HG02623 (cell line): Measurements from ENCODE around the gene GAREM1.
"Not testable (repeated sequence)": the region's sequence is repeated elsewhere in the genome, so short reads cannot be mapped to it uniquely, and the experiment has no call there.

Experiments
- ATAC-seq: cut with Tn5 transposase; IDR thresholded peaks from one replicate; pipeline ENCODE4 v1.9.1; 2021; ENCODE audit warnings: moderate library complexity; ENCODE audit not compliant: unreplicated experiment

GAREM1 gene

DNA sequence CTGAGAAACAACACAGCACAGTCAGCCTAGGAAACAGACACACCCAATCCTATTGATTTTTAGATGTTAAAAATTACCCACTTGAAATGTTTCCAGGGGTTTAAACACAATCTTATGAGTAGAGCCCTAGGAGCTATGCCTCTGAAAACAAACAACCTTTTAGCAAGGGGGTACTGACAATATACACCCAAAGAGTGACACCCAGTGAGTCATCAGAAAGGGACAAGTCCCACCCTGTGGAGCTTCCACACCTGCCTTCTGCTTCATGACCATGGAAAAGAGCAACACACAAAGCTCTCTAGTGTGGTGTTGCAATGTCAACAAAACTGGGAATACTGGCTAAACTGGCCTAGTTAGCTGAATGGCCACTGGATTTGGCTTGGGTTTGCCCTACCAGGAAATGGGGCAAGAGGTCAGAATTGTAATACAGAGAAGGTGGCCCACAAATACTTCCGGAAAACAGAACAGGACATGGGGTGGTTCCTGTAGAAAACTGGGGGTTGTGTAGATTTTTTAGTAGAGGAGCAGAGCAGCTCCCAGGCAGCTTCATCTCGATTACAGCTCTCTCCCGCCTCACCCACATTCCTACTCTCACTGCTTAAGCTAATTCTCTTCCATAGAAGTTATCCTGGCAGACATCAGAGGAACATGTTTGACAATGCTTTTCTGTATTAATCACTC lies 98.2 kb downstream of the GAREM1 start:
- ATAC-seq = no peak

DNA sequence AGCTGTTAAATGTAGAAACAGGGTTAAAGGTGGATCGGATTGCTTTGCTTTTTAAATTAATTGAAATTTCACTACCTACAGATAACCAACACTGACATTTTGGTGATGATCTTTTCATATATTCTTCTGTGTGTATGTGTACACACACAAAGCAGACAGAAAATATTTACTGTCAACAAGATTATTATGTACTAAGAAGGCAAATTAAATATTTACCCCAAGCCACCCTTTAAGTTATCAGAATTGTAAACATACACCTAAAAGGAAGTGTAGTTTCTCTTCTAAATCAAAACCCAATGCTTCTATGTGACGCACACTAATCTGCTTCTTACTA lies 98.7 kb downstream of the GAREM1 start:
- no peak for ATAC-seq

DNA sequence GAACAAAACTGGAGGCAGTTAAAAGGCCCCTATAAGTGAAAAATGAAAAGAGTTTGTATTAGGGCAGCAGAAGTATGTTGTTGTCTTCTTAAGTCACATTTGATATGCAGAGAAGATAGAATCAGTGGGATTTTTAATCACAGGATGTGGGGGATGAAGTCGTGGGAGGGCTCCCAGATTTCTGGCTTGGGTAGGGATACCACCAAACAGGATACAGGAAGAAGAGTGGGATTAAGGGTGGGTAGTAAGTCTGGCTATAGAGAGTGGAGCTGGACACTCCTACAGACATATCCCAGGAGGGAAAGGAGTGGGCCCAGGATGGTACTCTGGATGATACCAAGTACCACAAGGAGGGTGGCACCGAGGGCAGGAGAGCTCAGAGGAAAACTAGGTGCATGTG lies 99.3 kb downstream of the GAREM1 start:
- ATAC-seq = no peak

DNA sequence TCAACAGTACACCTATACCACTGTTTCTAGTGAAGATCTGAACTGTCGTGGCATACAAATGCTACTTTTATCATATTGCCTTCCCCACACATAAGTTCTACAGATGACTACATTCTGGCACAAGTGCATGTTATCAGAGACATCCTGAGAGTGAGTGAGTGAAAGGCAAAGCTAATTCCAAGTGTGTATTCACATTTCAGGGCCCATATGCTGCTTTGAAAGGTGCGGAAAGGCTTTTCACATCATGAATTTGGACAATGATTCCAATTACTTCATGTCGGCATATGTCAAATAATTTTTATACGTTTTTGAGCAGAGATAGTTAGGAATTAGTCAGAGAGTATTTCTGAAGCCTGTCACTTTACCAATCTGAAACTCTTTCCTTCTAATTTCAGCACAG lies 101.7 kb downstream of the GAREM1 start:
- no peak for ATAC-seq

DNA sequence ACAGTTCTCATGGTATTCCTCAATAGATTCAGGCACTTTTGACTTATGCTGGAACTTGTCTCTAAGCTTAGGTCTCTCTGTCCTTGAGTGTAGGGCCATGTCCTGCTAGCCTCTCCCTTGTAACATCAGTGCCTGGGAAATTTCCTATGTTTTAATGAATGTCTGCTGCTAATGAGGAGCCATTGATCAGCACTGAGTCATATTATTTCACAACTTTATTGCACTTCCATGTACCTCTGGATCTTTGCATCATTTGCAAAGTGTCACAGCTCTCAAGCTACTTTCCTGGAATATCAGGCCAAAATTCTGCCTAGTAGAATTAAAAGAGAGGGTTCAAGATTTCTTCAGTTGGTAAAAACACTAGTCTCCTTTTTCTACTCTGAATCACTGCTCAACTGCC lies 102.5 kb downstream of the GAREM1 start:
- no peak for ATAC-seq

DNA sequence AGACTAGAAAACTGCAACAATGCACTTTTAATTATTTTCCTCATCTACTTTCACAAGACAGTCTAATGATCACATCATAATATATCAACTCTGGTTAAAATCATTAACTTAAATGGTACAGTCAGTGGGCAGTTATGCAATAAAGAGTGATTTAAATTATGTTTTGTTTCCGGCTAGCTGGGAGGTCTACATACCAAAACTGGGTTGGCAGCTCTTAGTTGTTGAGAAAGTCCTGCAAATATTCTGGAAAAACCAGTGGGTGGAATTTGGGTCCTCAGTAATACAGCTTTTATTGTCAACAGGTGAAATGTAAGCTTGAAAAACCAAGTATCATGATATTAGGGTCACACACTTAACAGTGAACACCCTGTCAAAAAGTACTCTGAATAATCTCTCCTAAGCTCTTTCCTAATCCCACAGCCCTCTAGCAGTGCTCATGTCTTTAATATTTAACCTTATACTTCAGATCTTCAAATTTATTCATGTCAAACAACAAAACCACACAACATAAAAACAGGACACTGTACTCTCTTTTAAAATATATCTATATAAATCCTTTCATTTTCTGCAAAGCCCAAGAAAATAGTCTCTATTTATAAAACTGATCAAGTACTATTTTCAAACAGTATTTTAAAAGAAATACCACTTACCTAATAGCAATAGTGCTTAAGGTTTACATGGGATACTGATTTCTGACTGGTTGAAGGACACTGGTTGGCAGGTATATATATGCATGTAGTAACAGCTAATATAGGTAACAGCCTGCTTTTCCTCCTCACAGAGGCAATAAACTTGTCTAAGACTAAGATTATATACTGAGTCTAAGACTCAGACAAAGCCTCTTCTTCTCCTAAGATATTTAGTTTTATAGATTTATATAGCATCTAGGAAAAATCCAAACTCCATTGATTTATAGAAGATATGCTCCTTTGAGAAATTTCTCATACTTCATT lies 103.8 kb downstream of the GAREM1 start:
- ATAC-seq = no peak

DNA sequence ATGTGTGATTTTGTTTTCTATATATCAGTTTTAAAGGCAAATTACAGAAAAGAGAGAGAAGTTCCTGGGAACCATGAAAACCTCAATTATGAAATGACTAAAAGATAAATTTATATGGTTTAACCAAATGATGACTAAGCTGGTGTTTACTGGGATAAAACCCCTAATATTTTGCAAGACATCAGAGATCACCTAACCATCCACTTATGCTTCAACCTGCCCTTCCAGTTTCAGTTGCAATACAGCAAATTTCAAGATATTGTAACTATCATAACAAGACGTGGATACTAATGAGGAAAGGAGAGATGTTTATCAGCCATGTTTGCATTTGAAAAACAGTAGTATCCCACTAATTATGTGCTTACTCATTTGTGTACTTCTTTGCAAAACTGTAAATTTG lies 108.2 kb downstream of the GAREM1 start:
- no peak for ATAC-seq

DNA sequence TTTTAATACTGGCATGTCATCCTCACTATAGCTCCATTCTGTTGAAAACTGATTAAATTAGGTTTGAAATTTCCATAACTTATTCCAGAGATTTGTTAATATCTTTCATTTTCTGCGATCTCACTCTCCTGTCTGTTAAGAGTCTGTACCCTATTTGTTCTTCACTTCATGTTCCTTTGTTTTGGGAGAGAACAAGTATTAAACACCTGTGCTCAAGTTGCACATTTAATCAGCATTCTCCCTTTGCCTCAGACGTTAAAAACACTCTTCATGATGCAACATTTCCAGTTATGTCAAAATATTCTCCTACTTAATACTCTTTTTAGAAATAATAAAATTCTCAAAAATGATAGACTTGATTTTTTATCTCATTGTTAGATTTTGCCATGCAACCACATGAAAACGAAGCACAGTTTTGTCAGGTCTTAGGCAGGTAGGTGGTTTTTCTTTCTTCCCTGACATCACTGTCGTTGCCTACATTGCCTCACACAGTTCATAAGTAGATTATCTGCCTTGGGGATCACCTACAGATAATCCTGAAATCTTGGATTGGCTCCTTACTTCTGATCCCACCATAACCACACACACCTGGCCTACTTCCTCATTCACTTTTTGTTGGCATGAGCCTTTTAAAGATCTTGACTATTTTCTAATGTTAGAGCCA lies 109.9 kb downstream of the GAREM1 start:
- ATAC-seq = no peak

DNA sequence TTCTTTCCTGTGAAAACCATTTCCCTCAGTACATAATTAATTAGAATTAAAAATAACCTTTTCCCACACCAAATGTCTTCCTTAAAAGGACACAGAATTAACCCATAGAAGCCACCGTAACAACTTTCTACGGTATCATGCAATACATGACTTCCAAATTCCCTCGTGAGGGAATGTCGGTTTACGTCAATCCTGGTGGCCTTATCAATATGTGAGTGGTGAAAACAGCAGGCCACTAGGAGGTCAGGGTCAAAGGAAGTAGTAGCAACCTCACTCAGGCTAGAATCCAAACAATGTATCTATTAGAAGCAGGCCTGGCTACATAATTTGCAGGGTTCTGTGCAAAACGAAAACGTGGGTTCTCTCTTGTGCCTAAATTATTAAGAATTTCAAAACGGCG lies 112.2 kb downstream of the GAREM1 start:
- ATAC-seq = no peak

DNA sequence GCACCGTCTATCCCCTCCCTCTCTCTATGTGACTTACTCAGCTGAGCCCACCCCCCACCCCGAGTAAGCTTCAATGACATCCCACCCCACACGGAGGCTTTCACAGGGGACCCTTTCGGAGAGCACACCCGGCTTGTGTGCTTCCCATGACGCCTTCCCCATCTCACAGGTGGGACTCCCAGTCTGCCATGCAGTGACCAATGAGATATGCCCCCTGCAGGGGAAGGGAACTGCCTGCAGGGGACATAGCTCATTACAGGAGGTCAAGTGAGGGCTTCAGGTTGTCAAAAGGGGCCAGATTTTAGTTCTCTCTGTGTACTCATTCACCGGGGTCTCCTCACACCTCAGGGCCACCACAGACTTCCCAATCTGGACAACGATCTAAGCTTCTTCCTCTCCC lies 112.6 kb downstream of the GAREM1 start:
- ATAC-seq = no peak

DNA sequence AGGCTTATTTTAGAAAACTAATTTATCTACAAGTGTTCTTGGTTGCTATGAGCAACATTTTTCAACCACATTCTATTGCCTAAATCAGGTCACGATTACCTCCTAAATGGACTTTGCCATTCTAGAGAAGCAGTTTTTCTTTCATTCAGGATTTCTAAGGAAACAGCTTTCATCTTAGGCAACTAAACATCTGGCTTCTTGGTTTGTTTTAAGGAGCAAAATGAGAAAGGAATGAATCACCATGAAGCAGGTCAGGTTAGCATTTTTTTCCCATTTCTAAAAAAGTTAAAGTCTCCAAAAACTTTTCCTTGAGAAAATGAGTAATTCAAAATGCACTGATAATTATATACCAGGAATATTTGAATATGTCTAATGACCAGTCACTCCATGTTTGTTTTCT lies 114.8 kb downstream of the GAREM1 start:
- no peak for ATAC-seq

DNA sequence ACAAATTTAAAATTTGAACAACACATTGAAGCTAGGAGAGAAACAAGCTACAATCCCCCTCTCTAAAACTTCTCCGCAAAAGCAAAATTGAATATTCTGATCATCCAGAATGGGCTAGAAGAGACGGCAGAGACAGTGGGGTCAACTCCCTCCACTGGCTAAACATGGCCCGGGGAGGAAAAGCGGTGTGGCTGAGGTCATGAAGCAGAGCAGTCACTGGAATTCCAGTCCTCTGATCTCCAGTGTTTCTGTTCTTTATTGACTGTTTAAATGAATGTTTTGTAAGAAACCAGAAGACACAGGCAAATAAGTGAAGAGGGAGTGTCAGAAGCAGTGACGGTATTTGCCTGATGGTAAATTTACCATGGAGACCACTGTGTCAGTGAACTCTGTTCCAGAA lies 116.2 kb downstream of the GAREM1 start:
- ATAC-seq = no peak

DNA sequence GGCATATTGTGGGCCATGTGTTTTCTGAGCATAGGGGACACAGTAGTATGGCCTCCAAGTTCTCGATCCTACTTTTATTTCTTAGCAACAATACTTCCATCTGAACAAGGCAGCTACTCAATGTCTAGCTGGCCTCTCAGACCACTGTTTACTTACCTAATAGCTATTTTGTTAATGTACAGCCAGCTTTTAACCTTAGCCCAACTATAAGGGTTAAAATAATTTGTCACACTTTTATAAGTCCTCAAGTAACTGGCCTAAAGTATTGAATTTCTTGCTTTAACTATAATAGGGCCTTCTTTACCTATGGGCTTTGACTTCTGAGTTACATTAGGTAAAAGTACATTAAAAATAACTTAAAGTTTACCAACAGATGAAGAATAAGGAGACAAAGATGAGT lies 117.4 kb downstream of the GAREM1 start:
- ATAC-seq = no peak

DNA sequence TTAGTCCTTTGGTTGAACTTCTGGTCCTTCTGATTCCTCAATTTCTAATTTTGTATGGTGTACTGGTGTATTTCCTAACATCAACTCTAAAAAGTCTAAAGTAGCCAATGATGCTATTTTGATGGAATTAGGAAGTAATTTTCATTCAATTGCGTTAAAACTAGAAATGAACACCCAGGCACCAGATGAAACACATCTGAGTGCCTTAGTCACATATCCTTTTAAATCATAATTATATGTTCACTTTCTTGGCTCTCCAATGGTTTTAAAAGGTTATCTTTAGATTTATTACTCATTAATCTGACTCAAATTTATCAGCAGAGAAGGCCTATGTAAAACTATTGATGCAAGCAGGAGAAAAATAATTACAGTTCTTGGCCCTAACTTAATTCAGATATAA lies 119.7 kb downstream of the GAREM1 start:
- ATAC-seq = no peak

DNA sequence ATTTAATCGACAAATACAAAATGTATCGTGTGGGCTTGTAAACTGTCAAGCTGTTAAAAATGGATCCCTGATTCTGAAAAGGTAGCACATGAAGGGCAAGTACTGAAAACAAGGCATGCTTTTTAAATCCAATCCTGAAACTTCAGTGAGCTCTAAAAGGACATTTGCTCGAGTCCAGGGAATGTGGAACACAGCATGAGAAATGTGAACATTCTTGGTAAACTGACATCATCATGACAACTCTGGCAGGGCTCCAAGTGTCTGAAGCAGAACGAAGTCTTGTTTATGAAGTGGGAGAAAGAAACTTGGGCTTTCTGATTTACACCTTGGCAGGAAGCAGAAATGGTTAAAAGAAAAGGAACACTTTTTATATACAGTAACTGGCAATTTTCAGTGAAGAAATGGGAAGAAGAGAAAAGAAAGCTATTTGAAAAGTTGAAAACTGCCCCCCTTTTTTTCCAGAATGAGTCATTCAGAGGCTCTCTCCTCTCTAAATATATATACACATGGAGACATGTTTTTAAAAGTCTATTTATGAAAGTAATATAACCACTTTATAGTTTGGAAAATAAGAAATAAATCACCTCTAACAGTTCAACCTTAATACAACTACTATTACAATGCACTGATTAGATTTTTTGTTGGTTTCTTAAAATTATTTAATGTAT lies 120.8 kb downstream of the GAREM1 start:
- ATAC-seq = no peak

DNA sequence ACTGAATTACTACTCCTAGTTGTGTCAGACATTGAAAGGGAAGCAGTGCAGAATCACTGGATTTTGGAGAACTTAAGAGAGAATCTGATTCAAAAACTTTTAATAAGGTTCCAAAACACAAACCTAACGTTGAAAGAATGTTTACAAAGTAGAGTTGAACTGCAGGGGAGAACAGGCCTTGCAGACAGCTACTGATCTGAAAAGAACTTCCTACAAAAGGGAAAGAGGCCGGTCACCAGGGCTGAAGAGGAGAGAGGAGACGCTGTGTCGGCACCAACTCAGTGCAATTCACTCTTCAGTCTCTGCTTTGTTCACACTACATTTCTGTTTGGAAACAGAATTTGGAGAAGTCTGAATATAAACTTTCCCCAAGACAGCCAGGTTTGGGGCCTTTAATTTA lies 124.0 kb downstream of the GAREM1 start:
- ATAC-seq = no peak

DNA sequence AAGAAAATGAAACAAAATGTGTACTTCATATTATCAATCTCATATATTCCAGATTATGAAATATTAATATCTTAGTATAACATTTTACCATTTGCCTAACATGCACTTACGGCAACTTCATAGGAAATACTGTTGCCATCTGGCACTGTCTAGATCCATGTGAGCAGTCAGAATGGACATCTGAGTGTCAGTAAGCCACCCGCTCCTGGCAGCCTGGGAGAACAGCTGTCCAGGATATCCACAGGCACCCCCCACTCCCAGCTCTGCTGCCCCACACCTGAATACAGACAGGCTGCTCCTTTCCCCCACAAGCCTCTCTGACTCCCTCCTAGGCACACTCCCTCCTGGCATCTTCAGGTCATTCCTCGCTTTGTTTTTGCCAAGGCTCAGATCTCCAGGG lies 127.0 kb downstream of the GAREM1 start:
- ATAC-seq = no peak

DNA sequence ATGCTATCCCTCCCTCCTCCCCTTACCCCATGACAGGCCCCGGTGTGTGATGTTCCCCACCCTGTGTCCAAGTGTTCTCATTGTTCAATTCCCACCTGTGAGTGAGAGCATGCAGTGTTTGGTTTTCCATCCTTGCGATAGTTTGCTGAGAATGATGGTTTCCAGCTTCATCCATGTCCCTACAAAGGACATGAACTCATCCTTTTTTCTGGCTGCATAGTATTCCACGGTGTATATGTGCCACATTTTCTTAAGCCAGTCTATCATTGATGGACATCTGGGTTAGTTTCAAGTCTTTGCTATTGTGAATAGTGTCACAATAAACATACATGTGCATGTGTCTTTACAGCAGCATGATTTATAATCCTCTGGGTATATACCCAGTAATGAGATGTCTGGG lies 129.6 kb downstream of the GAREM1 start:
- ATAC-seq = not testable (repeated sequence)

DNA sequence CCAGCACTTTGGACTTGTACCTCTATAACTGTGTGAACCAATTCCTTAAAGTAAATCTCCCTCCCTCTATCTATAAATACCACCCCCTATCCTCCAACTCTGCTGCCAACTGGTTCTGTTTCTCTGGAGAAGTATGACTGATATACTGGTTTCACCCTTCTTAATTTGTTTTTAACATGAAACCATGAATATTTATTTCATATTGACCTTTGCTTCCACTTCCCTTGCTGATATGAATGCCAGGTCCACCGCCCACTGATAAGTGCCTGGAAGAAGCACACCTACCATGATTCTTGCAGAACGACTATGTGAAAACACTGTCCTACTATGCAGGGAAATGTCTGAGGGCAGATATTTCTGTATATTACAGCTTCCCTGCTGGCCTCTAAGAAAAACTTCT lies 131.6 kb downstream of the GAREM1 start:
- ATAC-seq = no peak

DNA sequence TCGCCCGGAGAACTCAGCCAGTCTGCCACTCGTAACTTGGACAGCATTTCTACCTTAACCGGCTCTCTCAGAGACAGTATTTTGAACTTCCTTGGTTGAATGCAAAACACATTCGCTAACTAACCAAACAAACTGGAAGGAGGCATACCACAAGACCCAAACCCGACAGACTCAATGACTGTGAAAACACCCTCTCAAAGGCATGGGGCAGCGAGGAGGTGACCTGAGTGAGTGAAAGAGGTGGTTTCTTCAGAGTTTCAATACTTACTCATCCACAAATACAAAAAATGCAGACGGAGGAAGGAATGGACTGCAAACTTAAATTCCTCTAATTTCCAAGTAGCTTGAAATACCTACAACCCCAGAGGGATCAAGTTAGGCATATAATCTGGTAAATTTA lies 132.9 kb downstream of the GAREM1 start:
- no peak for ATAC-seq

DNA sequence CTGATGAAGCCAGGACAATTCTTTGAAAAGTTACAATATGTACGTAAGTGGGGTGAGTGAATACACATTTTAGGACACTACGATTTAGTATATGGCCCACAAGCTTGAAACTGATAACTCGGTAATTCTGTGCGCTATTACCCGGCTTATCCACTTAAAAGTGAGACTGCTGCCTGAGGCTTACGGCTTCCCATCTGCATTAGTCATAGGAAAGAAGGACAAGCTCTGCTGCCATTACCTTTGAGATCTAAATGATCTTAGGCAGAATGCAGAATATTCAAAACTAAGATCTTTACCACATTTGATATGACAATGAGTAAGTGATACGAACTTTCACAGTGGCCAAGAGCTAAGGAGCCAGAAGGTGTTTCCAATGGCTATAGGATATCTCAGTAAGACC lies 133.3 kb downstream of the GAREM1 start:
- ATAC-seq = no peak
